ENCODE results near the gene DUSP18. TPM values are rescaled to one million over a fixed set of nuclear protein-coding genes. Genes with fewer than 3 reads are reported as not detected.
"Not testable (repeated sequence)": the region's sequence is repeated elsewhere in the genome, so short reads cannot be mapped to it uniquely, and the experiment has no call there.

The DUSP18 gene
- total RNA-seq, 1 donor from 2014 or later: 2.5 TPM

DNA sequence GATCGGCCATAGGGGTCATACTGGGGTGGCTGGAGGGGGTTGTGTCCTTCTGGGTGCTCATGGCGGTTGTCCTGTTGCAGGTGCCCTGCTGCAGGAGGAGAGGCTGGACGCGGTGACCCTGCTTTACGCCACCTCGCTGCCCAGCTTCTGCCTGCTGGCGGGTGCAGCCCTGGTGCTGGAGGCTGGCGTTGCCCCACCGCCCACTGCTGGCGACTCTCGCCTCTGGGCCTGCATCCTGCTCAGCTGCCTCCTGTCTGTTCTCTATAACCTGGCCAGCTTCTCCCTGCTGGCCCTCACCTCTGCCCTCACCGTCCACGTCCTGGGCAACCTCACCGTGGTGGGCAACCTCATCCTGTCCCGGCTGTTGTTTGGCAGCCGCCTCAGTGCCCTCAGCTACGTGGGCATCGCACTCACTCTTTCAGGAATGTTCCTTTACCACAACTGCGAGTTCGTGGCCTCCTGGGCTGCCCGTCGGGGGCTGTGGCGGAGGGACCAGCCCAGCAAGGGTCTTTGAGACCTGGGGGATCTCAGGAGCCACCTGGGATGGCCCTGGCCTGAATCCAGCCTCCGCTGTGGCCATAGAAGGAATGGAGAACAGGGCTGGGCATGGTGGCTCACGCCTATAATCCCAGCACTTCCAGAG lies 21.0 kb downstream of the DUSP18 start:
- intact Hi-C loops (cut with micrococcal nuclease): no loop called here

DNA sequence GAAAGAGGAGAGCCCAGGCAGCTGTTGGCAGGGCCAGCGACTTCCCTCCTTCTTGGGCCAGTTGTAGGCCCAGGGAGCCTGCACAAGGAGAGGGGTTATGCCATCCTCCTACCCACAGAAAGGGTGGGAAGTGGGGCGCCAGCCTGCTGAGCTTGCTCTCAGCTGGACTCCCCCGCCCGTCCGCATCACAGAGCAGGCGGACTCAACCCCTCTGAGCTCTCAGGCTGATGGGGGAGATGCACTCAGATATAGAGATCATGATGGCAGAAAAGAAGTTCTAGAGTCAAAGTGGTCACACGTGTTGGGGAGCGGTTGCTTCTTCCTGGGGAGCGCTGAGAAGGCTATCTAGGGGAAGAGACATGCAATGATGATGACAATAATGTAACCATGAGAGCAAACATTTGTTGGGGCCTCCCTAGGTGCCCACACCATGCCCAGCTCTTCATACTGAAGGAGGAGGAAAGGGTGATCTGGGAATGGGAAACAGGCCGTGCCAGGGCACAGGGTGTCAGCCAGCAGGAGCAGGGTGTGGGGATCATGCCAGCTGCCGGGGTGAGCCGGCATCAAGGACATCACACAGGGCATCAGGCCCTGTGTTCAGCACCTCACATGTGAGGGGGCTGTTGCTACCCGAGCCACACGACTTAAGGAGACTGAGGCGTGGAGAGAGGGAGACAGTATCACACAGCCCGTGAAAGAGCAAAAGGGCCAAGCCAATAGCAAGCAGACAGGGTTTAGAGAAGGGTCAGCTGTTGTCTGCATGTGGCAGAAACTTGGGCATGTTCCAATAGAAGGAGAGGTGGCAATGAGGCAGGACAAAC lies 24.4 kb downstream of the DUSP18 start:
- peak; percentile 70 for DNase-seq
- peak; percentile 81 for ATAC-seq
- intact Hi-C loops (cut with micrococcal nuclease): no loop called here

More for the DNA sequence above, 21.0 kb downstream of the DUSP18 start:
- DNase-seq (no peak), ATAC-seq (no peak)

DNA sequence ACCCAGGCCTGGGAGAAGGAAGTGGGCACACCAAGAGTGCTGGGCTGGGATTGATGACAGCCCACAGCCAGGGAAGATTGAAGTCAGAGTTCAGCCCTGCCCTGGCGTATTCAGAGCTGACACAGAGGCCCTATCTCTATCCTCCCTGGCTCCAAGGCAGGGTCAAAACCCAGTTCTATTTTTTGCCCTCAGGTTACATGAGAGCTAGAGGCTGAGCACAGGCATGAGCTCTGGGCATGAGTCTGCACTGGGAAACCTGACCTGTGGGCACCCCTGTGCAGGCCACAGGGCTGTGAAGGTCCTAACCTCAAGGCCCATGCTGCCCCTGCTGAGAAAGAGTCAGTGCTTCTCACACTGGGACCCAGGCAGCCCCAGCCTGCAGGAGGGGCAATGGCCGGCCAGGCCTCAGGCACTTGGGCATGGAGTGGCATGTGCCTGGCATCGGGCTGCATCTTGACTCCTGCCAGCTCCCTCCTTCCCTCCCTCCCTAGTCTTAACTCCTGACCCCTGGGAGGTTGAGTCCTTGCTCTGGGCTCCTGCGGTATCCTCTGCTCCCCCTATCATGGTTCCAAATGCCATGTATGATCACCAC lies 26.7 kb downstream of the DUSP18 start:
- DNase-seq: no peak
- intact Hi-C loops (cut with micrococcal nuclease): no loop called here
- ATAC-seq: peak; percentile 66

DNA sequence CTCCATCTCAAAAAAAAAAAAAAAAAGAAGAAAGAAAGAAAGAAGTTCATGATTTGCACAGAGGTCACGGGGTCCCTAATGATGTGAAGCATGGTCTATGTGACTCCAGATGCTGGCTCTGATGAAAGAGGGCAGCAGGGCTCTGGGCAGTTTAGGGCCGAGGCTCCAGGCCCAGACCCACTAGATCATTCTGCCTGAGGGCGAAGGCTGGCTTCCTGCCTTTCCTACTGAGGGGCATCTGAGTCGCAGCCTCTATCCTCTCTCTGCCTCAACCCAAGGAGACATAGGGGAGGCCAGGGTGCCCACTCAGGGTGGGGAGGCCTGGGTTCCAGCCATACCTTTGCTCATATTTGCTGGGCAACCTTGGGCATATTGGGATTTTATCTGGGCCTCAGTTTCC lies 27.3 kb downstream of the DUSP18 start:
- no peak for ATAC-seq

DNA sequence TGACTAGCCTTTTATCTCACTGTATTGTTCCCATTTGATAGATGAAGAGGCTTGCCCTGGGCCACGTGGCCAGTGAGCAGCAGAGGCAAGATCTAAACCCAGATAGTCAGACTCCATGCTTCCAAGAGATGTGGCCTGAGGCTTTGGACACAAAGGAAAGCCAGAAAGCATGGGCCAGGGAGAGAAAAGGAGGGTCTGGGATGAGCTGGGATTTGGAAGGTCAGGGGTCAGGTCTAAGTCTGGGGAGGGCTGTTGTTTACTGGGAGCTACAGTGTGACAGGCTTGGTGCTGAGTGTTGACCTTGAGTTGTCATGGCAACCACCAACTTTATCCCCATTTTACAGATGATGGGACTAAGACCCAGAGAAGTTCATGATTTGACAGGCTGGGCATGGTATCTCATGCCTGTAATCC lies 30.0 kb downstream of the DUSP18 start:
- DNase-seq (no peak), ATAC-seq (no peak)
- intact Hi-C loops (cut with micrococcal nuclease): loop anchor here (5.0 kb wide), 1 partner anchor 120 kb away; no protein-coding TSS in a partner anchor

More for the DNA sequence above, 27.3 kb downstream of the DUSP18 start:
- DNase-seq: no peak
- intact Hi-C loops (cut with micrococcal nuclease): no loop called here

DNA sequence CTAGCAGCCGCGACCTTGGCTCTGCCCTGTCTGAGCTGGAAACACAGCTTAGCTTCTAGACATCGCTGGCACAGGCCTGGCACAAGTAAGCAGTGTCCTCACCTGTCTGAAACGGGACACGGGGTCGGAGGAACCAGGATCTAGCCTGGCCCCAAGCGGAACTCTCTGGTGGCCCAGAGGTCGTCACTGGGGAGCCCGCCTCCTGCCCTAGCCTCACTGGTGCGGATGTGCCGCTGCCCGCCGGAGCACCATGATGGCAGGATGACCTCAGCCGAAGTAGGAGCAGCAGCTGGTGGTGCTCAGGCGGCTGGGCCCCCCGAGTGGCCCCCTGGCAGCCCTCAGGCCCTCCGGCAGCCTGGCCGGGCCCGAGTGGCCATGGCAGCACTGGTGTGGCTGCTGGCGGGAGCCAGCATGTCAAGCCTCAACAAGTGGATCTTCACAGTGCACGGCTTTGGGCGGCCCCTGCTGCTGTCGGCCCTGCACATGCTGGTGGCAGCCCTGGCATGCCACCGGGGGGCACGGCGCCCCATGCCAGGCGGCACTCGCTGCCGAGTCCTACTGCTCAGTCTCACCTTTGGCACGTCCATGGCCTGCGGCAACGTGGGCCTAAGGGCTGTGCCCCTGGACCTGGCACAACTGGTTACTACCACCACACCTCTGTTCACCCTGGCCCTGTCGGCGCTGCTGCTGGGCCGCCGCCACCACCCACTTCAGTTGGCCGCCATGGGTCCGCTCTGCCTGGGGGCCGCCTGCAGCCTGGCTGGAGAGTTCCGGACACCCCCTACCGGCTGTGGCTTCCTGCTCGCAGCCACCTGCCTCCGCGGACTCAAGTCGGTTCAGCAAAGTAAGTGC lies 31.2 kb downstream of the DUSP18 start:
- intact Hi-C loops (cut with micrococcal nuclease): loop anchor here (5.0 kb wide), 1 partner anchor 121 kb away; no protein-coding TSS in a partner anchor
- peak; percentile 49 for DNase-seq
- peak; percentile 1 for ATAC-seq

DNA sequence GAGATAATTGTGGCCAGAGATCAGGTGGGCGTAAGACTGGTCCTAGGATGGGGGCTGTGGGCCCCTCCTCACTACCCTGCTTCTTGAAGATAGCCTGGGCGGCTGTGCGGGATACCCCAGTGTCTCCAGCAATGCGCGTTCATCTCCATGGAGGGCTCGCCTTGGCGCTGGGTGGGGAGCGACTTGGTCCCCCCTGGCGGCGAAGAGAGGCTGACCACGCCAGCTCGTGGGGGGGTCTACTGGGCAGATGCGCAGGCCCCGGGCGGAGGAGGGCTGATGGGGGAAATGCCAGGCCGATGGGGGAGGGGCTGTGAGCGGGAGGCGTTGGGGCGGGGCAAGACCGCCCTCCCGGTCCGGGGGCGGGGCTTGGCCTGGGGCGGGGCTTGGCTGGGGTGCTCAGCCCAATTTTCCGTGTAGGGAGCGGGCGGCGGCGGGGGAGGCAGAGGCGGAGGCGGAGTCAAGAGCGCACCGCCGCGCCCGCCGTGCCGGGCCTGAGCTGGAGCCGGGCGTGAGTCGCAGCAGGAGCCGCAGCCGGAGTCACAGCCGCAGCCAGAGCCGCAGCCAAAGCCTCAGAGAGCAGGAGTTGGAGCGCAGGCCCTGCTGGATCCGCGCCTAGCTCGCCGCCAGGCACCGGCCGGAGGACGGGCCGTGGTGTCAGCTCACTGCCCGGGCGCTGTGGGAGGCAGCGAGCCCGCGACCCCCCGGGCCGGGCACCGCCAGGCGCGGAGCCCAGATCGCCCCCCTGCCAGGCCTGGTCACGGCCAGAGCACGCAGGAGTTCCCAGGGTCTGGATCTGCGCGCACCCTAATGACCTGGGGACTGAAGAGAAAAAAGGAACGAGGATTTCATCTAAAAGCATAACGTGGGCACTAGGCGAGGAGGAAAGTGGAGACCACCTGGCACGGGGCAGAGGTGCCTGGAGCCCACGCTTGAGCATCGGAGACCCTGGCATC lies 32.1 kb downstream of the DUSP18 start, which contains the start of gene SLC35E4:
TSS of gene SLC35E4 (plus strand) at position 509 of the 953 bp plus-strand sequence. CDS start 670 bp downstream, outside the sequence.
- DNase-seq: peak; percentile 97
- ATAC-seq: peak; percentile 96
- intact Hi-C loops (cut with micrococcal nuclease): loop anchor here (5.0 kb wide), 1 partner anchor 122 kb away; no protein-coding TSS in a partner anchor

DNA sequence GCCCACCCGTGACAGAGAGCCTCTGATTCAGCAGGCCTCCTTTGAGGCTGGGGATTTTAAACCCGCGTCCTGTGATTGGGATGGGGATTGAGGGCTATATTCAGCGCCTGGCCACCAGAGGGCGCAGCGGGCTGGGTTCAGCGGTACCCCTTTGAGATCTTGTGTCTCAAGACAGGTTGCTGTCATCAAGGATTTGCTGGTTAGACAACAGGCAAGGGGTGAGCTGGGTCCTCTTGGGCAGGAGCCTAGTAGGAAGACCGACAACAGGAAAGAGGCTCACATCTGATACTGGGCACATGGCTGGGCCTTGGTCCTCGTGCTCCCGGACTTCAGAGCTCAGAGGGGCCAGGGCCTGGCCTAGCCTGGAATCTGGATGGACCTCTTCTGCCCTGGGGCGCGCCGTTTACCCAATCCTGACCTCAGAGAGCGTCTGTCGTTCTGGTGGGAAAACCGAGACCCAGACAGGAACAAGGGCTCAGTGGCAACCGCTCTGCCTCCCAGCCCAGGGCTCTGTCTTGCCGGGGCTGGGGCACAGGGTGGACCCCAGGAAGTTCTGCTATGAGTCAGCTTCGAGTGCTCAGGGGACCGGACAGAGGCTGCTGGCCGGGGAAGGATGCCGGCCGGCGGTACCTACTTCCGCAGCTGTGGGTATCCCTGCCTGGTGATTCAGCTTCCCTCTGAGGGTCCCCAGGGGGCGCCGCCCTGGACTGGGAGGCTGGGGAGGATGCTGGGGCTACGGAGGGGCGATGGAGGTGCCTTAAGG lies 33.0 kb downstream of the DUSP18 start:
- intact Hi-C loops (cut with micrococcal nuclease): loop anchor here (5.0 kb wide), 1 partner anchor 123 kb away; no protein-coding TSS in a partner anchor
- peak; percentile 76 for ATAC-seq
- peak; percentile 90 for DNase-seq

DNA sequence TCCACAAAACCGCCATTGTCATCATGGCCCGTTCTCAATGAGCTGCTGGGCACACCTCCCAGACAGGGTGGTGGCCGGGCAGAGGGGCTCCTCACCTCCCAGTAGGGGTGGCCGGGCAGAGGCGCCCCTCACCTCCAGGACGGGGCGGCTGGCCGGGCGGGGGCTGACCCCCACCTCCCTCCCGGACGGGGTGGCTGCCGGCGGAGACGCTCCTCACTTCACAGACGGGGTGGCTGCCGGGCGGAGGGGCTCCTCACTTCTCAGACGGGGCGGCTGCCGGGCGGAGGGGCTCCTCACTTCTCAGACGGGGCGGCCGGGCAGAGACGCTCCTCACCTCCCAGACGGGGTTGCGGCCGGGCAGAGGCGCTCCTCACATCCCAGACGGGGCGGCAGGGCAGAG lies 36.2 kb downstream of the DUSP18 start:
- ATAC-seq; intact Hi-C loops (cut with micrococcal nuclease); DNase-seq: not testable (repeated sequence)

DNA sequence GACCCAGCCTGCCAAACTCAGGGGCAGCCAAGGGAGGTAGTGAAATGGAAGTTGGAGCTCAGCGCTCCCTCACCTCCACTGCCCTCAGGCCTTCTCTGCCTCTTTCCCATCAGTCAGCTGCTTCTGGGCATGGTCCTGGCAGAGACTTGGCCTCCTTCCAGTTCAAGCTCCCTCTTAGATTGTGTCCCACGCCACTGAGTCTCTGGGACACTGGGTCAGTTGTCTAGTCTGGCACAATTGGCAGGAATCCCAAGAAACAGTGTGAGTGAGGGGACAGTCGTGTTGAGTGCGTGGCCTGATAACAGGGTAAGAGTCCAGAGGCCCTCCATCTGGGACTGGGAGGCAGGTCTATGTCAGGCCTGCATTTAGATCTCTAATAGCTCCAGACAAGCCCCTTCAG lies 39.2 kb downstream of the DUSP18 start:
- intact Hi-C loops (cut with micrococcal nuclease): no loop called here
- DNase-seq: peak; percentile 41
- ATAC-seq: peak; percentile 94

DNA sequence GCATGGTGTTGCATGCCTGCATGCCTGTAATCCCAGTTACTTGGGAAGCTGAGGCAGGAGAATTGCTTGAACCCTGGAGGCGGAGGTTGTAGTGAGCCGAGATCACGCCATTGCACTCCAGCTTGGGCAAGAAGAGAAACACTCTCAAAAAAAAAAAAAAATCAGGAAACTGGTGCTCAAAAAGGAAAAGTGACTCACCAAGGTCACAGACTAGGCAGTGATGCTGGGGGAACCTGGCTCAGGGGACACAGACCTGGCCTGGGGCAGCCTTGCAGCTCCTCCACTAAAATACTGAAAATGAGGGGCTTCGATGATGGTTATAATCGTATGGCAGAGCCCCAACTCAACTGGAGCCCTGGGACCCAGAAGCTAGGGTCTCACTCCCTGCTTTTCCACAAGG lies 40.2 kb downstream of the DUSP18 start:
- intact Hi-C loops (cut with micrococcal nuclease): no loop called here
- ATAC-seq: no peak
- DNase-seq: no peak

DNA sequence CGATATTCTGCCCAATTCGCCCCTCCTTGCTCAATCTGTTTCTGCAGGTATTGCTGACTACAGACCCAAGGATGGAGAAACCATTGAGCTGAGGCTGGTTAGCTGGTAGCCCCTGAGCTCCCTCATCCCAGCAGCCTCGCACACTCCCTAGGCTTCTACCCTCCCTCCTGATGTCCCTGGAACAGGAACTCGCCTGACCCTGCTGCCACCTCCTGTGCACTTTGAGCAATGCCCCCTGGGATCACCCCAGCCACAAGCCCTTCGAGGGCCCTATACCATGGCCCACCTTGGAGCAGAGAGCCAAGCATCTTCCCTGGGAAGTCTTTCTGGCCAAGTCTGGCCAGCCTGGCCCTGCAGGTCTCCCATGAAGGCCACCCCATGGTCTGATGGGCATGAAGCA lies 41.3 kb downstream of the DUSP18 start:
- intact Hi-C loops (cut with micrococcal nuclease): no loop called here
- ATAC-seq: no peak
- DNase-seq: no peak

DNA sequence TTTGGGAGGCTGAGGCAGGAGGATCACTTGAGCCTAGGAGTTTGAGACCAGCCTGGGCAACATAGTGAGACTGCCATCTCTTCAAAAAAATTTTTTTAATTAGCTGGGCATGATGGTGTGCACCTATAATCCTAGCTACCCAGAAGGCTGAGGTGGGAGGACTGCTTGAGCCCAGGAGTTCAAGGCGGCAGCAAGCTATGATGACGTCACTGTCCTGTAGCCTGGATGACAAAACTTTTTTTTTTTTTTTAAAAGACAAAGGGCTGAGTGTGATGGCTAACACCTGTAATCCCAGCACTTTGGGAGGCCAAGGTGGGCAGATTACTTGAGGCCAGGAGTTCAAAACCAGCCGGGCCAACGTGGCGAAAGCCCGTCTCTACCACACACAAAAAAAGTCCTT lies 47.8 kb downstream of the DUSP18 start:
- ATAC-seq; intact Hi-C loops (cut with micrococcal nuclease); DNase-seq: not testable (repeated sequence)

DNA sequence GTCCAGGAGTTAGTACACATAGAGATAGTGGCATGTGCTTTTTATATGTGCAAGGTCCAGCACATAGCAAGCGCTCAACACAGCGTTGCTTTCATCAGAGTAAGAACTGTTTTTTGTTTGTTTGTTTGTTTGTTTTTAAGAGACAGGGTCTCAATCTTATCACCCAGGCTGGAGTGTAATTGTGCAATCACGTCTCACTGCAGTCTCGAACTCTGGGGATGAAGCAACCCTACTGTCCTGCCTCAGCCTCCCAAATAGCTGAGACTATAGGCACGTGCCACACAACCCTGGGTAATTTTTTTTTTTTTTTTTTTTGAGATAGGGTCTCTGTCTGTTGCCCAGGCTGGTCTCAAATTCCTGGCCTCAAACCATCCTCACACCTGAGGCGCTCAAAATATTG lies 49.9 kb downstream of the DUSP18 start:
- ATAC-seq: no peak

DNA sequence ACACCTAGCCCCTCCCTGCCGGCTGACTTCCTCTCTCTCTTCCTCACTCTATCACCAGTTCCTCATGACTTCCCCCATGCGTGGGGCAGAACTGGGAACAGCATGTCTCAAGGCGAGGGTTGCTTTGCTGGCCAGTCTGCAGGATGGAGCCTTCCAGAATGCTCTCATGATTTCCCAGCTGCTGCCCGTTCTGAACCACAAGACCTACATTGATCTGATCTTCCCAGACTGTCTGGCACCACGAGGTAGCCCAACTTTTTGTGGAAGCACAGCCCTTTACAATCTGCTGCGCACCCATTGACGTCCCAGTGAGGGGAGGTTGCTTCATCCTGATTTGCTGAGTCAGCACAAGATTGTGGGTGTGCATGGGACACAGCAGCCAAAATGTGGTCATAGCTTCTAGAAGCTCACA lies 52.1 kb downstream of the DUSP18 start:
- intact Hi-C loops (cut with micrococcal nuclease): no loop called here
- DNase-seq (no peak), ATAC-seq (peak; percentile 41)

More for the DNA sequence above, 49.9 kb downstream of the DUSP18 start:
- no peak for DNase-seq
- intact Hi-C loops (cut with micrococcal nuclease): no loop called here

DNA sequence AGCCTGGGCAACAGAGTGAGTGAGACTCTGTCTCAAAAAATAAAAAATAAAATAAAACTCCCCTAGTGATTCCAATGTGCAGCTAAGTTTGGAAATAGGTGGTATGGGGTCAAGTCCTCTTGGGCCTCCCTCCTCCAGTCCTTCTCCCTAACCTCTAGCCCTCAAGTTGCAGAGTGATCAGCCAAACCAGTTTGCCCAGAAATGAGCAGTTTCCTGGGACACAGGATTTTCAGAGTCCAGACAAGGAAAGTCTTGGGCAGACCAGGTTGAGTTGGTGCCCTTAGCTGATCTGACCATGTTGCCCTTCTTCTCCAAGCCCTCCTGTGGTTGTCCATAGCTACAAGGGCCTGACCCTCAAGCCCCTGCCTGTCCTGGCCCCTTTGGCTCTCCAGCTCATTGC lies 52.8 kb downstream of the DUSP18 start:
- intact Hi-C loops (cut with micrococcal nuclease): no loop called here
- DNase-seq: no peak
- no peak for ATAC-seq

DNA sequence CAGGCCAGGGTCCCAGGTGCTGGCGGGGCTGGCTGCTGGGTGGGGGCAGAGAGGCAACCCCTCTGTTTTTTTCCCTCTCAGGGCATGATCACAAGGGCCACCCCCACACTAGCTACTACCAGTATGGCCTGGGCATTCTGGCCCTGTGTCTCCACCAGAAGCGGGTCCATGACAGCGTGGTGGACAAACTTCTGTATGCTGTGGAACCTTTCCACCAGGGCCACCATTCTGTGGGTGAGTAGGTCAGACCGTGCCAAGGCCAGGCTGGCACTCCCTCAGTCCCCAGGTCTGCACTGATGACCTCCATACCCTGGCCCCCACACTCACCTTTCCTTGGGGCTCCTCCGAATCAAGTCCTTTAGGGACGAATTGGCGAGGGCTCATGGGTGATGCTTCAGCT lies 53.4 kb downstream of the DUSP18 start:
- no peak for ATAC-seq
- intact Hi-C loops (cut with micrococcal nuclease): no loop called here
- DNase-seq: peak; percentile 7
